K562 (cell line): ENCODE results near the gene CCM2.

Experiments used
- CTCF ChIP-seq, 3 experiments: IDR thresholded peaks in 2 of 3; conservative IDR thresholded peaks in 1 of 3; 2 replicates each; pipeline ENCODE4 v1.5.1; 2011 to 2012; ENCODE audit warnings: low read length in 3 of 3, mild to moderate bottlenecking in 3 of 3, control low read depth in 2 of 3, improper control_type of control experiment in 1 of 3, inconsistent platforms in 1 of 3, low read depth in 1 of 3, mixed read lengths in 1 of 3, moderate library complexity in 1 of 3; ENCODE audit not compliant: insufficient read depth in 2 of 3
- SIN3A ChIP-seq, 2 experiments: fragments of 150-350 bp in 1 of 2; IDR thresholded peaks; 2 replicates each; pipeline ENCODE4 v1.6.1; 2011 to 2016; ENCODE audit warnings: borderline replicate concordance in 2 of 2, low read depth in 2 of 2, low read length in 2 of 2, mild to moderate bottlenecking in 2 of 2, moderate library complexity in 2 of 2; ENCODE audit not compliant: control insufficient read depth in 1 of 2
- SMAD4 ChIP-seq: fragments of 250-450 bp; sonication (Bioruptor Pico); conservative IDR thresholded peaks from 2 replicates; pipeline ENCODE4 v1.8.0; 2021; ENCODE audit warnings: inconsistent platforms, mild to moderate bottlenecking, moderate library complexity
- ZNF639 ChIP-seq, 2 experiments: fragments of 200-800 bp in 1 of 2; sonication (Bioruptor generic) in 1 of 2; sonication (generic) in 1 of 2; formaldehyde crosslinking in 1 of 2; IDR thresholded peaks in 1 of 2; conservative IDR thresholded peaks in 1 of 2; 2 replicates each; pipeline versions ENCODE4 v1.5.0 to v1.6.1; 2016 to 2020; ENCODE audit warnings: missing compliant biosample characterization in 1 of 2, missing genetic modification characterization in 1 of 2, missing genetic modification reagents in 1 of 2

GRCh38 chr7:45108863-45109262, 108.9 kb downstream of the CCM2 start:
- no peak for TF ChIP-seq CTCF (IDR thresholded peaks at IDR 0.05 in 2 of 3, conservative IDR thresholded peaks at IDR 0.05 in 1 of 3; ENCODE audit: insufficient read depth in 2 of 3, low read depth in 1 of 3, low read length in 3 of 3)
- TF ChIP-seq SMAD4 (CRISPR knock-in tag) = no peak
- TF ChIP-seq ZNF639 (CRISPR knock-in tag; conservative IDR thresholded peaks at IDR 0.05 in 1 of 2, IDR thresholded peaks at IDR 0.05 in 1 of 2) = no peak
- no peak for TF ChIP-seq SIN3A (IDR thresholded peaks at IDR 0.05; ENCODE audit: borderline replicate concordance in 2 of 2, control insufficient read depth in 1 of 2, low read depth in 2 of 2, low read length in 2 of 2)
